Measurements from ENCODE around the gene SULT4A1. TPM values are rescaled to one million over a fixed set of nuclear protein-coding genes. Genes with fewer than 3 reads are reported as not detected.

Gene SULT4A1
- polyA plus RNA-seq, 1 of the 3 experiments (the other 2 are of a cell fraction) = 3.9 TPM

DNA sequence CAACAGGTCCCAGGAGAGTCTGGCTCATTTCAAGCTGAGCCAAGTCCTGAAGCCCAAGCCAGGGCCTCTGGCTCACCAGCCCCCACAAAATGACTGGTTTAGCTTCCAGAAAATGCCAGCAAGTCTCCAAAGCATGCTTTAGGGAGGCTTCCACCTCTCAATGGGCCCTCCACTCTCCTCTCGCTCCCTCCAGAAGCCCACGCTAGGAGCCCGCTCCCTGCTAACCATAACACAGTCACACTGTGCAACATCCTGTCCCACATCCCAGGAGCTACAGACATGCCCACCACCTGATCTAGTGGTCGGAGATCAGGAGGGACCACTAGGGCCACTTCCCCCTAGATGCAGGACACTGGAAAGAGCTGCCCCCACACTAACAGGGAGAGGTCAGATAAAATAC, 6.9 kb downstream of the SULT4A1 start:
- Histone ChIP-seq H3K36me3 (replicated peaks in 1 of 2; ENCODE audit: control insufficient read depth in 1 of 2, insufficient read depth in 2 of 2, low read length in 1 of 2) (no peaks in the 10 kb centered on the region), H3K4me3 (ENCODE audit: low read depth in 2 of 2, low read length in 1 of 2) (no peak overlapping the region), H2AFZ (ENCODE audit: low read depth) (no peak overlapping the region), H3K79me2 (ENCODE audit: insufficient read depth) (peaks cover 4% of the 10 kb centered on the region; the same call in 1 of the 2 replicates), H3F3A (replicated peaks; ENCODE audit: insufficient read depth) (no peaks in the 10 kb centered on the region), H3K9me2 (no peaks in the 10 kb centered on the region), H3K9ac (no peak overlapping the region), H3K4me1 (ENCODE audit: control insufficient read depth in 1 of 2, insufficient read depth in 2 of 2, low read depth in 1 of 2, low read length in 1 of 2) (peaks cover 0 to 9% of the 10 kb centered on the region in 2 experiments; a peak in 1 of 4 replicates), H3K9me3 (no peaks in the 10 kb centered on the region), H3K4me2 (no peak overlapping the region), H3K27me3 (ENCODE audit: insufficient read depth) (no peaks in the 10 kb centered on the region), H4K20me1 (ENCODE audit: insufficient read depth) (no peaks in the 10 kb centered on the region), H3K27ac (ENCODE audit: low read depth in 2 of 2, low read length in 1 of 2) (no peak overlapping the region)
- POLR2A ChIA-PET = no interaction called here
- CTCF ChIA-PET = no interaction called here
- DNase-seq = no peak
- no CpG with 5 or more reads among the region's 4 CpGs for WGBS (ENCODE audit: low lambda C conversion rate)
- TF ChIP-seq RFX5 (IDR thresholded peaks at IDR 0.05; ENCODE audit: low read length) (no peak), GABPA (IDR thresholded peaks at IDR 0.05; ENCODE audit: low read depth) (no peak), JUND (IDR thresholded peaks at IDR 0.05) (no peak), TCF12 (IDR thresholded peaks at IDR 0.05) (no peak), YY1 (IDR thresholded peaks at IDR 0.05; ENCODE audit: low read depth) (no peak), FOXJ3 (CRISPR knock-in tag; IDR thresholded peaks at IDR 0.05) (no peak), MXI1 (IDR thresholded peaks at IDR 0.05; ENCODE audit: low read depth, low read length) (no peak), ELF1 (IDR thresholded peaks at IDR 0.05) (no peak), EZH2phosphoT487 (IDR thresholded peaks at IDR 0.05; ENCODE audit: borderline replicate concordance, low read depth) (no peak), RCOR1 (IDR thresholded peaks at IDR 0.05; ENCODE audit: low read length) (no peak), FOXM1 (IDR thresholded peaks at IDR 0.05; ENCODE audit: low read depth) (no peak), CHD2 (IDR thresholded peaks at IDR 0.05; ENCODE audit: low read length, partially characterized antibody) (no peak), RAD21 (IDR thresholded peaks at IDR 0.05; ENCODE audit: low read length) (no peak)
- TF ChIP-seq, protein P1, sequence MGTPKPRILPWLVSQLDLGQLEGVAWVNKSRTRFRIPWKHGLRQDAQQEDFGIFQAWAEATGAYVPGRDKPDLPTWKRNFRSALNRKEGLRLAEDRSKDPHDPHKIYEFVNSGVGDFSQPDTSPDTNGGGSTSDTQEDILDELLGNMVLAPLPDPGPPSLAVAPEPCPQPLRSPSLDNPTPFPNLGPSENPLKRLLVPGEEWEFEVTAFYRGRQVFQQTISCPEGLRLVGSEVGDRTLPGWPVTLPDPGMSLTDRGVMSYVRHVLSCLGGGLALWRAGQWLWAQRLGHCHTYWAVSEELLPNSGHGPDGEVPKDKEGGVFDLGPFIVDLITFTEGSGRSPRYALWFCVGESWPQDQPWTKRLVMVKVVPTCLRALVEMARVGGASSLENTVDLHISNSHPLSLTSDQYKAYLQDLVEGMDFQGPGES (IDR thresholded peaks at IDR 0.05; ENCODE audit: low read depth, low read length) = no peak
- TF ChIP-seq, protein P2, sequence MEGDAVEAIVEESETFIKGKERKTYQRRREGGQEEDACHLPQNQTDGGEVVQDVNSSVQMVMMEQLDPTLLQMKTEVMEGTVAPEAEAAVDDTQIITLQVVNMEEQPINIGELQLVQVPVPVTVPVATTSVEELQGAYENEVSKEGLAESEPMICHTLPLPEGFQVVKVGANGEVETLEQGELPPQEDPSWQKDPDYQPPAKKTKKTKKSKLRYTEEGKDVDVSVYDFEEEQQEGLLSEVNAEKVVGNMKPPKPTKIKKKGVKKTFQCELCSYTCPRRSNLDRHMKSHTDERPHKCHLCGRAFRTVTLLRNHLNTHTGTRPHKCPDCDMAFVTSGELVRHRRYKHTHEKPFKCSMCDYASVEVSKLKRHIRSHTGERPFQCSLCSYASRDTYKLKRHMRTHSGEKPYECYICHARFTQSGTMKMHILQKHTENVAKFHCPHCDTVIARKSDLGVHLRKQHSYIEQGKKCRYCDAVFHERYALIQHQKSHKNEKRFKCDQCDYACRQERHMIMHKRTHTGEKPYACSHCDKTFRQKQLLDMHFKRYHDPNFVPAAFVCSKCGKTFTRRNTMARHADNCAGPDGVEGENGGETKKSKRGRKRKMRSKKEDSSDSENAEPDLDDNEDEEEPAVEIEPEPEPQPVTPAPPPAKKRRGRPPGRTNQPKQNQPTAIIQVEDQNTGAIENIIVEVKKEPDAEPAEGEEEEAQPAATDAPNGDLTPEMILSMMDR (IDR thresholded peaks at IDR 0.05) = no peak
- TF ChIP-seq, protein P3, sequence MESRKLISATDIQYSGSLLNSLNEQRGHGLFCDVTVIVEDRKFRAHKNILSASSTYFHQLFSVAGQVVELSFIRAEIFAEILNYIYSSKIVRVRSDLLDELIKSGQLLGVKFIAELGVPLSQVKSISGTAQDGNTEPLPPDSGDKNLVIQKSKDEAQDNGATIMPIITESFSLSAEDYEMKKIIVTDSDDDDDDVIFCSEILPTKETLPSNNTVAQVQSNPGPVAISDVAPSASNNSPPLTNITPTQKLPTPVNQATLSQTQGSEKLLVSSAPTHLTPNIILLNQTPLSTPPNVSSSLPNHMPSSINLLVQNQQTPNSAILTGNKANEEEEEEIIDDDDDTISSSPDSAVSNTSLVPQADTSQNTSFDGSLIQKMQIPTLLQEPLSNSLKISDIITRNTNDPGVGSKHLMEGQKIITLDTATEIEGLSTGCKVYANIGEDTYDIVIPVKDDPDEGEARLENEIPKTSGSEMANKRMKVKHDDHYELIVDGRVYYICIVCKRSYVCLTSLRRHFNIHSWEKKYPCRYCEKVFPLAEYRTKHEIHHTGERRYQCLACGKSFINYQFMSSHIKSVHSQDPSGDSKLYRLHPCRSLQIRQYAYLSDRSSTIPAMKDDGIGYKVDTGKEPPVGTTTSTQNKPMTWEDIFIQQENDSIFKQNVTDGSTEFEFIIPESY (IDR thresholded peaks at IDR 0.05; ENCODE audit: borderline replicate concordance, low read depth) = no peak
- TF ChIP-seq, protein P4, sequence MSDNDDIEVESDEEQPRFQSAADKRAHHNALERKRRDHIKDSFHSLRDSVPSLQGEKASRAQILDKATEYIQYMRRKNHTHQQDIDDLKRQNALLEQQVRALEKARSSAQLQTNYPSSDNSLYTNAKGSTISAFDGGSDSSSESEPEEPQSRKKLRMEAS (IDR thresholded peaks at IDR 0.05; ENCODE audit: low read depth) = no peak
- TF ChIP-seq, protein P5, sequence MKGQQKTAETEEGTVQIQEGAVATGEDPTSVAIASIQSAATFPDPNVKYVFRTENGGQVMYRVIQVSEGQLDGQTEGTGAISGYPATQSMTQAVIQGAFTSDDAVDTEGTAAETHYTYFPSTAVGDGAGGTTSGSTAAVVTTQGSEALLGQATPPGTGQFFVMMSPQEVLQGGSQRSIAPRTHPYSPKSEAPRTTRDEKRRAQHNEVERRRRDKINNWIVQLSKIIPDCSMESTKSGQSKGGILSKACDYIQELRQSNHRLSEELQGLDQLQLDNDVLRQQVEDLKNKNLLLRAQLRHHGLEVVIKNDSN (IDR thresholded peaks at IDR 0.05; ENCODE audit: borderline replicate concordance, low read depth) = no peak

Measured in SK-N-SH (cell line).